ENCODE data around the gene B3GAT1. TPM values are rescaled to one million over a fixed set of nuclear protein-coding genes. Genes with fewer than 3 reads are reported as not detected.

The B3GAT1 gene
- total RNA-seq, 1 donor from 2014 or later, result 0.74 TPM

DNA sequence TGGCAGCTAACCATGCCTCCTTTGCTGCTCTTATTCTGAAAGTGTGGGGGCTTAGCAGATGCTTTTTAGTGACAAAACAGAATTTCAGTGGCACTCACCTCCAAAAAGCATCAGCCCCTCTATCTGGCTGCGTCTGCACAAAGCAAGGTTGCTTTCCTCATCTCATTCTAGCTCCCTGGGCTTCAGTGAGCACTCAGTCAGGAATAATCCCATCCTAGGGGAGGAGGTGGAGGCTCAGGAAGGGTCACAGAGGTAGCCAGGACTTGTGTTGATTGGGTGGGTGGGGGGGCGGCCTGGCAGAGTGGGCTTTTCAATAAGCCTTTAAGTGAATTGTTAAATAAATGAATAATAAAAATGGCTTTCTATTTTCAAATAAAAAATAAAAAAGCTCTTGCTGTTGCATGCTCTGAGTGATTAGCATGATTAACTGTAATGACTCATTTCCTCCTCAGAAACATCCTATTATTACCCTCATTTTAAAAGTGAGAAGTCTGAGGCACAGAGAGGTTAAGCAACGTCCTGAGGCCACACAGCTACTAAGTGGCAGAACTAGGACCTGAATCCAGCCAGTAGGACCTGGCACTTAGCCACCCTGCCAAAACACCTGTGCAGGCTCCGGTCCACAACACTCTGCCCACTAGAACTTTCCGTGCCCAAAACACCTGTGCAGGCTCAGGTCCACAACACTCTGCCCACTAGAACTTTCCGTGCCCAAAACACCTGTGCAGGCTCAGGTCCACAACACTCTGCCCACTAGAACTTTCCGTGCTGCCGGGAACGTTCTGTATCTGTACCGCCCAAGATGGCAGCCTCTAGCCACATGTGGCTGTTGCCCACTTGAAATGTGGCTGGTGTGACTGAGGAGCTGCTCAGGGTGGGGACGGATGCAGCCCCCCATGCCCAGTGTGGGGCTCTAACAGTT lies 5.5 kb downstream of the B3GAT1 start:
- no peak for DNase-seq (ENCODE audit: extremely low spot score in 2 of 2)
- no peak overlapping the region for H3K27ac ChIP-seq
- H3K4me3 ChIP-seq, result no peak overlapping the region
- no peaks in the 10 kb centered on the region for H3K9me3 ChIP-seq
- intact Hi-C loops (cut with DNase I), result no loop called here
- H3K27me3 ChIP-seq, result peaks cover 6% of the 10 kb centered on the region
- H3K36me3 ChIP-seq, result no peaks in the 10 kb centered on the region
- TF ChIP-seq POLR2AphosphoS5 (IDR thresholded peaks at IDR 0.05; ENCODE audit: insufficient read depth in 1 of 2, low read depth in 1 of 2) (no peak), POLR2A (IDR thresholded peaks at IDR 0.05) (no peak)
- TF ChIP-seq, protein P1, sequence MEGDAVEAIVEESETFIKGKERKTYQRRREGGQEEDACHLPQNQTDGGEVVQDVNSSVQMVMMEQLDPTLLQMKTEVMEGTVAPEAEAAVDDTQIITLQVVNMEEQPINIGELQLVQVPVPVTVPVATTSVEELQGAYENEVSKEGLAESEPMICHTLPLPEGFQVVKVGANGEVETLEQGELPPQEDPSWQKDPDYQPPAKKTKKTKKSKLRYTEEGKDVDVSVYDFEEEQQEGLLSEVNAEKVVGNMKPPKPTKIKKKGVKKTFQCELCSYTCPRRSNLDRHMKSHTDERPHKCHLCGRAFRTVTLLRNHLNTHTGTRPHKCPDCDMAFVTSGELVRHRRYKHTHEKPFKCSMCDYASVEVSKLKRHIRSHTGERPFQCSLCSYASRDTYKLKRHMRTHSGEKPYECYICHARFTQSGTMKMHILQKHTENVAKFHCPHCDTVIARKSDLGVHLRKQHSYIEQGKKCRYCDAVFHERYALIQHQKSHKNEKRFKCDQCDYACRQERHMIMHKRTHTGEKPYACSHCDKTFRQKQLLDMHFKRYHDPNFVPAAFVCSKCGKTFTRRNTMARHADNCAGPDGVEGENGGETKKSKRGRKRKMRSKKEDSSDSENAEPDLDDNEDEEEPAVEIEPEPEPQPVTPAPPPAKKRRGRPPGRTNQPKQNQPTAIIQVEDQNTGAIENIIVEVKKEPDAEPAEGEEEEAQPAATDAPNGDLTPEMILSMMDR (IDR thresholded peaks at IDR 0.05), result no peak
- H3K4me1 ChIP-seq, result peaks cover 6% of the 10 kb centered on the region

DNA sequence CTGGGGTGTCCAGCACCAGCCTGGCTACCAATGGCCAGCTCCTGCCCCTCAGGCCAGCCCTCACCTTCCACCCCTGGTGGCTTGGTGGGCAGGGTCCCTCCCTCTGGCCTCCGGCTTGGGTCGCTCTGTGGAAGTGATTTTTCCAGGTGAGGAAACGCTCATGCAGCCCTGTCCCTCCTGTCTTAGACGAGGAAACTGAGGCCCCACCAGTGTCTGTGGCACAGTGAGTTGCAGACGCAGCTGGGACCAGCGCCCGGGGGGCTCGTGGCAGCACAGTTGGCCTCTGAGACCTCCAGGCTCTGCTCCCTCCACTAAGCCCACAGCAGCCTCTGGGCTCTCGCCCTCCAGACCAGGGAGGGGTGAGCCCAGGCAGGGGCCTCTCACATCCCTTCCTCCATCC lies 6.2 kb downstream of the B3GAT1 start:
- no peak overlapping the region for H3K27ac ChIP-seq
- H3K36me3 ChIP-seq, result no peaks in the 10 kb centered on the region
- DNase-seq (ENCODE audit: extremely low spot score in 2 of 2), result no peak
- no peak for TF ChIP-seq POLR2AphosphoS5 (IDR thresholded peaks at IDR 0.05; ENCODE audit: insufficient read depth in 1 of 2, low read depth in 1 of 2)
- TF ChIP-seq POLR2A (IDR thresholded peaks at IDR 0.05), result no peak
- TF ChIP-seq, protein P1 (IDR thresholded peaks at IDR 0.05), result no peak
- intact Hi-C loops (cut with DNase I), result no loop called here
- no peak overlapping the region for H3K4me3 ChIP-seq
- no peaks in the 10 kb centered on the region for H3K9me3 ChIP-seq
- no peaks in the 10 kb centered on the region for H3K4me1 ChIP-seq
- peaks cover 2% of the 10 kb centered on the region for H3K27me3 ChIP-seq

DNA sequence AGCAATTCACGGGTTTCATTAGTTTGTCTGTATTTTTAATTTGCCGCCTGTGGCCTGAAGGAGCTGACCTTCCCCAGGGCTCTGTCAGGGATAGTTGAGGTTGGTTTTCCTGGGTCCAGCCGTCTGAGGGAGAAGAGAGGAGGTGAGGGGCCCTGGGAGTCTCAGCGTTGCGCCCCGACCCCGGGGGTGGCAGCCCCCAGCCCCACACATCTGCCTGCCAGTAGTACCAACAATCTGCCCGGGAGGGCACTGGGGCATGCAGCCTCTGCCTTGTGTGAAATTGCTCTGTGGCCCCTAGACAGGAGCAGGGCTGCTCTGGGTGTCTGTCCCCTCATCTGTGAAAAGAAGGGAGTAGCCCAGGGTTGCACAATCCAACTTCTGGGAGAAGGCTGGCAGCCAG lies 6.6 kb downstream of the B3GAT1 start:
- intact Hi-C loops (cut with DNase I), result no loop called here
- Histone ChIP-seq H3K27me3 (no peaks in the 10 kb centered on the region), H3K27ac (no peak overlapping the region), H3K4me1 (no peaks in the 10 kb centered on the region), H3K4me3 (no peak overlapping the region), H3K36me3 (no peaks in the 10 kb centered on the region), H3K9me3 (no peaks in the 10 kb centered on the region)
- TF ChIP-seq POLR2A (IDR thresholded peaks at IDR 0.05) (no peak), POLR2AphosphoS5 (IDR thresholded peaks at IDR 0.05; ENCODE audit: insufficient read depth in 1 of 2, low read depth in 1 of 2) (no peak)
- DNase-seq (ENCODE audit: extremely low spot score in 2 of 2), result no peak

DNA sequence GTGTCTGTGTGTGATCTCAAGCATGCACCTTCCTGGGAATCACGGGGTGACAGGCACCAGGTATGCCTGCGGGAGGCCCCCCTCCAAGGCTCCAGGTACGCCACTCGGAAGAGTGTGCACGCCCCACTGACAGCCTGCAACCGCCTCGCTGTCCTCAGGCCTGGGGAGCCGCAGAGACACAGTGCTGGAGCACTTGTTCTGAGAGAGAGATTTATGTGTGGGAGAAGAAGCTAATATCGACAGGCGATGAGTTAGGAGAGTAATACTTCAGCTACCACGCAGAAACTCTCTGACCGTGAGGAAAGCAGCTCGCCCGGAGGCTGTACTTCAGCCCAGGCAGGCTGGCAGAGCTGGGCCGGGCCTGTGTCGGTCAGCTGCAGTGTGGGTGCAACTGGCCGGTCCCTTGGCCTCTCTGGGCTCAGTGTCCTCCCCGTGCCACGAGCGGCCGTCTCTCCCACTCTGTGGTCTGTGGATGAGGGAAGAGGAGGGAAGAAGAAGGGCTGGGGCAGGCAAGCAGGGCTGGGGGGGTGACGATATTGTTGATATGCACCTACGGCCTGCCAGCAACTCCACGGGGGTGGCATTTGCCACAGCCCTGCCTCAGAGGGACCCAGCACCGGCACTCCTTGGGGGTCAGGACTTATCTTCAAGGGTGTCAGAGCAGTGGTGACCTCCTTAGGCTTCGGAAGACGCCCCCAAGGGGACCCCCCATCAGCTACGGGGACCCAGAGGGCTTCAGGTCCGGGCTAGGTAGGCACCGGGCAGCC lies 7.3 kb downstream of the B3GAT1 start:
- TF ChIP-seq, protein P1 (IDR thresholded peaks at IDR 0.05), result no peak
- TF ChIP-seq POLR2AphosphoS5 (IDR thresholded peaks at IDR 0.05; ENCODE audit: insufficient read depth in 1 of 2, low read depth in 1 of 2) (no peak), POLR2A (IDR thresholded peaks at IDR 0.05) (no peak)
- intact Hi-C loops (cut with DNase I), result no loop called here
- Histone ChIP-seq H3K9me3 (no peaks in the 10 kb centered on the region), H3K4me3 (no peak overlapping the region), H3K36me3 (no peaks in the 10 kb centered on the region), H3K27me3 (no peaks in the 10 kb centered on the region), H3K27ac (no peak overlapping the region), H3K4me1 (no peaks in the 10 kb centered on the region)
- DNase-seq (ENCODE audit: extremely low spot score in 2 of 2), result no peak

DNA sequence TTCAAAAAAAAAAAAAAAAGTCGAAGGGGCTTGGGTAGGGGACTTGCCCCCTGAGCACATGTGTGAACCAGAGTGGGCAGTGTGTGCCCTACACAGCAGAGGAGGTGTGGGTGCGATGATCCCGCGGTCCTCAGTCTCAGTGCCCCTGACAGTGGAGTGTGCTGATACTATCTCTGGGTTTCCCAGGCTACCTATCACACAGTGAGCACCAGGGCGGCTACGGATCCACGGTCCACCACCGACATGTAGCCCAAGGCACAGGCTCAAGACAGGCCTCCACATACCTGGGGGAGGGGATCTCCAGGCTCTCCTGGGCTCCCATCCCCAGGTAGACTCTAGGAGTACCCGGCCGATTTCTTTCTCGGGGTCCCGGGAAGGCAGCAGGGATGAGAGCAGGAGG lies 9.1 kb downstream of the B3GAT1 start:
- Histone ChIP-seq H3K27me3 (no peaks in the 10 kb centered on the region), H3K9me3 (no peaks in the 10 kb centered on the region), H3K4me1 (no peaks in the 10 kb centered on the region), H3K4me3 (no peak overlapping the region), H3K27ac (no peak overlapping the region), H3K36me3 (no peaks in the 10 kb centered on the region)
- no peak for DNase-seq (ENCODE audit: extremely low spot score in 2 of 2)
- no peak for TF ChIP-seq POLR2A (IDR thresholded peaks at IDR 0.05)
- TF ChIP-seq, protein P1 (IDR thresholded peaks at IDR 0.05), result no peak
- TF ChIP-seq POLR2AphosphoS5 (IDR thresholded peaks at IDR 0.05; ENCODE audit: insufficient read depth in 1 of 2, low read depth in 1 of 2), result no peak
- intact Hi-C loops (cut with DNase I), result no loop called here
